Heart left ventricle (tissue), 13 donors: ENCODE results near the gene TRHDE.

Experiments used
- POLR2A ChIP-seq, 2 donors: fragments of 450-650 bp; IDR thresholded peaks; one replicate each; pipeline ENCODE4 v1.6.1; 2017; ENCODE audit warnings: antibody characterized with exemption in 2 of 2, mild to moderate bottlenecking in 2 of 2, moderate library complexity in 2 of 2
- TF ChIP-seq, protein P1 (sequence below), 12 donors: fragments of 200-600 bp; sonication (generic) in 4 of 12; IDR thresholded peaks; one replicate each; pipeline versions ENCODE4 v1.5.0 to v1.8.0; 2018 to 2022; ENCODE audit warnings: antibody characterized with exemption in 12 of 12, mild to moderate bottlenecking in 5 of 12
- donor health status: ischemic (EF 13 %, LVEDD 7.1; RV severe dilation, severe dysfunction).
- donor health status: DM: no; HTN: yes; CAD: no.
- donor health status: DM: no; HTN: no; CAD: no.
- donor health status: ischemic (EF 25% LVEDD 6.9; RV normal size, moderate dysfunction).
- donor health status: ischemic (EF 25% LVEDD 5.7; RV mildly dilated, moderate dysfunction).
- donor health status: ischemic (EF 35%, LVEDD 5.7; RV mildly dilated, moderate dysfunction).
- donor health status: nonischemic (EF 11% LVEDD 7.7; RV severe dilation, severe dysfunction).
- donor health status: DM: yes; HTN: yes; CAD: no.
- donor health status: PGD.
- donor health status: ischemic (EF 29% LVEDD 5.4; RV normal size, mild dysfunction).
- donor health status: nonischemic (EF 23%, LVEDD 6.1; RV moderate dilation, normal function).

DNA sequence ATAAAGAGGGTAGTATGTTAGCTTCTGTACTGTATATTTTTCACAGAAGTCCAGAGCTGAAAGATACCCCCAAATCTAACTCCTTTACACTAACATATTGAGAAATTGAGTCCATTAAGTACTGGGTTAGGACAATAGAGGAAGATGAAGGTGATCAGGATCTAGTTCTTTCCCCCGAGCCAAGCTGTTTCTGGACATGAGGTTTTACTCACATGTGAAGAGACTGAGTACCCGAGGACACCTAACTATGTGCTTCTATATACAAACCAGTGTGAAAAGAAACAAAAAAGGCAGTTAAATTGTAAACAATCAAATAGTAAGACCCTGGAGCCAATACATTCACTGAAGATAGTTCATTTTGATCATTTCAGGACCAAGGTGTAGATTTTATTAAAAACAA lies 3.8 kb upstream of the TRHDE start:
- no peak for TF ChIP-seq POLR2A (IDR thresholded peaks at IDR 0.05)
- TF ChIP-seq, protein P1, sequence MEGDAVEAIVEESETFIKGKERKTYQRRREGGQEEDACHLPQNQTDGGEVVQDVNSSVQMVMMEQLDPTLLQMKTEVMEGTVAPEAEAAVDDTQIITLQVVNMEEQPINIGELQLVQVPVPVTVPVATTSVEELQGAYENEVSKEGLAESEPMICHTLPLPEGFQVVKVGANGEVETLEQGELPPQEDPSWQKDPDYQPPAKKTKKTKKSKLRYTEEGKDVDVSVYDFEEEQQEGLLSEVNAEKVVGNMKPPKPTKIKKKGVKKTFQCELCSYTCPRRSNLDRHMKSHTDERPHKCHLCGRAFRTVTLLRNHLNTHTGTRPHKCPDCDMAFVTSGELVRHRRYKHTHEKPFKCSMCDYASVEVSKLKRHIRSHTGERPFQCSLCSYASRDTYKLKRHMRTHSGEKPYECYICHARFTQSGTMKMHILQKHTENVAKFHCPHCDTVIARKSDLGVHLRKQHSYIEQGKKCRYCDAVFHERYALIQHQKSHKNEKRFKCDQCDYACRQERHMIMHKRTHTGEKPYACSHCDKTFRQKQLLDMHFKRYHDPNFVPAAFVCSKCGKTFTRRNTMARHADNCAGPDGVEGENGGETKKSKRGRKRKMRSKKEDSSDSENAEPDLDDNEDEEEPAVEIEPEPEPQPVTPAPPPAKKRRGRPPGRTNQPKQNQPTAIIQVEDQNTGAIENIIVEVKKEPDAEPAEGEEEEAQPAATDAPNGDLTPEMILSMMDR (IDR thresholded peaks at IDR 0.05), result no peak
